NCI-H2029 (cell line): Measurements from ENCODE around the gene SPTLC3.

Experiments
- DNase-seq: peaks from one replicate; lab custom pipeline; 2025; lab: John Stamatoyannopoulos, UW

Gene SPTLC3

GRCh38 chr20:13199279-13199678 is 190.5 kb downstream of the SPTLC3 start:
- DNase-seq: peak; percentile 53

GRCh38 chr20:13200767-13201500 is 192.2 kb downstream of the SPTLC3 start:
- peak; percentile 90 for DNase-seq

GRCh38 chr20:13202565-13202964 is 193.8 kb downstream of the SPTLC3 start:
- no peak for DNase-seq

GRCh38 chr20:13205425-13205824 is 196.7 kb downstream of the SPTLC3 start:
- no peak for DNase-seq

GRCh38 chr20:13205848-13206434 is 197.2 kb downstream of the SPTLC3 start:
- DNase-seq: peak; percentile 58

- no peak for DNase-seq
Observed at GRCh38 chr20:13207016-13207415, 198.2 kb downstream of the SPTLC3 start.

GRCh38 chr20:13211956-13212618 is 203.3 kb downstream of the SPTLC3 start:
- no peak for DNase-seq

GRCh38 chr20:13212750-13213149 is 204.0 kb downstream of the SPTLC3 start:
- DNase-seq: no peak

GRCh38 chr20:13213335-13213734 is 204.6 kb downstream of the SPTLC3 start:
- DNase-seq: no peak

- DNase-seq: no peak
Observed at GRCh38 chr20:13216533-13216932, 207.8 kb downstream of the SPTLC3 start.
